HepG2 (cell line): ENCODE measurements around the gene VEGFA. TPM values are rescaled to one million over a fixed set of nuclear protein-coding genes. Genes with fewer than 3 reads are reported as not detected.

Source experiments
- FOXC1 ChIP-seq: sonication (generic); formaldehyde crosslinking; IDR thresholded peaks from 2 replicates; pipeline ENCODE4 v1.8.0; 2022; ENCODE audit warnings: mild to moderate bottlenecking, missing genetic modification reagents, borderline replicate concordance
- HDAC6 ChIP-seq: fragments of 200-600 bp; sonication (generic); IDR thresholded peaks from 2 replicates; pipeline ENCODE4 v1.7.0; 2017; ENCODE audit warnings: mild to moderate bottlenecking, antibody characterized with exemption, low read length, low read depth
- MBNL3 ChIP-seq: fragments of 250-450 bp; sonication (Bioruptor Pico); conservative IDR thresholded peaks from 2 replicates; pipeline ENCODE4 v1.8.0; 2022; ENCODE audit warnings: mild to moderate bottlenecking, inconsistent platforms
- MED13 ChIP-seq: sonication (generic); formaldehyde crosslinking; IDR thresholded peaks from 2 replicates; pipeline ENCODE4 v1.5.0; 2020; ENCODE audit warnings: missing genetic modification reagents
- MED8 ChIP-seq: sonication (generic); formaldehyde crosslinking; IDR thresholded peaks from 2 replicates; pipeline ENCODE4 v1.8.1; 2023; ENCODE audit warnings: mild to moderate bottlenecking, missing genetic modification reagents; ENCODE audit not compliant: insufficient replicate concordance
- POLR2G ChIP-seq: fragments of 200-400 bp; formaldehyde crosslinking; IDR thresholded peaks from 2 replicates; pipeline ENCODE4 v1.6.1; 2018; ENCODE audit warnings: mild to moderate bottlenecking, low read depth, low read length, moderate library complexity
- RBAK ChIP-seq: sonication (generic); formaldehyde crosslinking; IDR thresholded peaks from 2 replicates; pipeline ENCODE4 v1.5.1; 2020; ENCODE audit warnings: mild to moderate bottlenecking, missing genetic modification reagents
- RFX1 ChIP-seq: fragments of 450-650 bp; IDR thresholded peaks from 2 replicates; pipeline ENCODE4 v1.6.1; 2017
- RFX3 ChIP-seq: IDR thresholded peaks from 2 replicates; pipeline ENCODE4 v1.6.1; 2016; ENCODE audit warnings: missing biosample characterization, missing genetic modification reagents
- SMAD1 ChIP-seq: sonication (generic); formaldehyde crosslinking; IDR thresholded peaks from 2 replicates; pipeline ENCODE4 v1.4.0; 2020; ENCODE audit warnings: missing genetic modification reagents, low read depth, mild to moderate bottlenecking, borderline replicate concordance
- SOX13 ChIP-seq, 3 experiments: fragments of 450-650 bp in 1 of 3; sonication (generic) in 1 of 3; formaldehyde crosslinking in 1 of 3; IDR thresholded peaks in 2 of 3; conservative IDR thresholded peaks in 1 of 3; 2 replicates each; pipeline versions ENCODE4 v1.5.0 to v1.6.1; 2016 to 2020; ENCODE audit warnings: antibody characterized with exemption in 1 of 3, mild to moderate bottlenecking in 1 of 3, missing compliant biosample characterization in 1 of 3, missing genetic modification reagents in 1 of 3, moderate library complexity in 1 of 3
- TEAD3 ChIP-seq: optimal IDR thresholded peaks from 2 replicates; pipeline ENCODE3; 2016; ENCODE audit warnings: borderline replicate concordance
- ZFP1 ChIP-seq: IDR thresholded peaks from 2 replicates; pipeline ENCODE4 v1.6.1; 2016
- ZNF274 ChIP-seq: sonication (generic); formaldehyde crosslinking; IDR thresholded peaks from 2 replicates; pipeline ENCODE4 v1.5.1; 2020; ENCODE audit warnings: mild to moderate bottlenecking, missing genetic modification reagents
- ZNF317 ChIP-seq: sonication (generic); formaldehyde crosslinking; IDR thresholded peaks from 2 replicates; pipeline ENCODE4 v1.5.0; 2020; ENCODE audit warnings: mild to moderate bottlenecking, missing genetic modification reagents
- ZNF546 ChIP-seq: sonication (generic); formaldehyde crosslinking; conservative IDR thresholded peaks from 2 replicates; pipeline ENCODE4 v1.8.1; 2023; ENCODE audit warnings: mild to moderate bottlenecking, missing genetic modification reagents
- ZNF549 ChIP-seq: sonication (generic); formaldehyde crosslinking; IDR thresholded peaks from 2 replicates; pipeline ENCODE4 v1.5.0; 2020; ENCODE audit warnings: missing genetic modification reagents
- ZNF792 ChIP-seq: IDR thresholded peaks from 2 replicates; pipeline ENCODE4 v1.6.1; 2016
- polyA plus RNA-seq, 8 experiments: library from polyadenylated mRNA; depleted of rRNA in 3 of 8; stranded (reverse) in 7 of 8; unstranded in 1 of 8; fragments of >200 nt; fragmentation: Illumina TruSeq in 4 of 8; extraction: Trizol in 4 of 8; gene quantifications; 2 replicates each; pipeline versions ENCODE4 v1.2.1 to v1.2.3, GENCODE V29; 2011 to 2016; ENCODE audit warnings: low read depth in 4 of 8, missing spikeins in 1 of 8, mixed read lengths in 1 of 8; ENCODE audit not compliant: insufficient read depth in 1 of 8
- total RNA-seq, 5 experiments: library from RNA; depleted of rRNA; stranded (reverse); fragments of >200 nt; fragmentation: Illumina TruSeq; extraction: Trizol; gene quantifications; 2 replicates each; pipeline ENCODE4 v1.2.3, GENCODE V29; 2016; ENCODE audit warnings: low read depth in 1 of 5
- TF ChIP-seq, protein P1 (sequence below): sonication (generic); formaldehyde crosslinking; IDR thresholded peaks from 2 replicates; pipeline ENCODE4 v1.5.0; 2020; ENCODE audit warnings: mild to moderate bottlenecking, low read depth, missing genetic modification reagents, borderline replicate concordance
- TF ChIP-seq, protein P2 (sequence below): sonication (generic); formaldehyde crosslinking; IDR thresholded peaks from 2 replicates; pipeline ENCODE4 v1.4.0; 2020; ENCODE audit warnings: mild to moderate bottlenecking, missing genetic modification reagents
- TF ChIP-seq, protein P3 (sequence below): sonication (generic); formaldehyde crosslinking; IDR thresholded peaks from 2 replicates; pipeline ENCODE4 v1.5.0; 2020; ENCODE audit warnings: missing genetic modification reagents
- TF ChIP-seq, protein P4 (sequence below): sonication (generic); formaldehyde crosslinking; conservative IDR thresholded peaks from 2 replicates; pipeline ENCODE4 v1.8.0; 2022; ENCODE audit warnings: missing genetic modification reagents
- TF ChIP-seq, protein P5 (sequence below): sonication (generic); formaldehyde crosslinking; IDR thresholded peaks from 2 replicates; pipeline ENCODE4 v1.4.0; 2020; ENCODE audit warnings: missing genetic modification reagents

The VEGFA gene
- total and polyA plus RNA-seq, 2 of the 13 experiments (the other 11 are each of a cell fraction or from before 2014, with no cell fraction given): 68.1 to 629 TPM

DNA sequence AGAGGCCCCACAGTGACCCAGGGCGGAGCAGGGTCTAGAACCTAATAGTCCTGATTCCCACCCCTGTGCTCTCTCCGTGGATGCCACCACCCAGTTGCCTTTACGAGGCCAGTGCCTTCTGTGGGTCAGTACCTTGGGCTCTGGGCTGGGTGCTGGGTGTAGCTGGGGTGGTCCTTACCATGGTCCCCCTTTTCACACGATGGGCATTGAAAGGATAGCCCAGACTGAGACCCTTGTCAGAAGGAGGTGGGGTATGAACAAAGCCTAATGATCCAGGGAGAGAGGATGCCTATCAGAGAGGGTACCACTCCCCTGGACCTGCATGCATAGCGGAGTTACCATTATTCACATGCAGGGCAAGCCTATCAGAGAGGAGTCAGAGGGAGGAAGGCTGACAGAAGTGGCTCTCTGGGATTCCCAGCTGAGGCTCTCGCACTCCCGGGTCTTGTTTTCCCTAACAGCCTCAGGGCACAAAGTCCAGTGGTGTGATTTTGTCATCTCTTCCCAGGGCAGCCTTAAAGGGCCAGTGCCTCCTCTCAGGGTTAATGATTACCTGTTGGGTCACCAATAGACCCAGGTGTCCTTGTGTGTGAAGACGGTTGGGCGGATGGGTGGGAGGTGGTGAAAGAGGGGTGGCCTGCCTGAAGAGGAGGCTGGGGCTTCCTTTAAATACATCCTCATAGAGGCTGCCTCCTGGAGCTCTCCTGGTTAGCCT is 36.2 kb downstream of the VEGFA start (continued):
- TF ChIP-seq MED13 (CRISPR knock-in tag): peak; percentile 55; the same call in 1 of the 2 replicates
- no peak for TF ChIP-seq ZFP1
- TF ChIP-seq, protein P1, sequence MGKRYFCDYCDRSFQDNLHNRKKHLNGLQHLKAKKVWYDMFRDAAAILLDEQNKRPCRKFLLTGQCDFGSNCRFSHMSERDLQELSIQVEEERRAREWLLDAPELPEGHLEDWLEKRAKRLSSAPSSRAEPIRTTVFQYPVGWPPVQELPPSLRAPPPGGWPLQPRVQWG (CRISPR knock-in tag): no peak
- peak; percentile 54 for TF ChIP-seq MED8 (CRISPR knock-in tag)
- TF ChIP-seq, protein P2, sequence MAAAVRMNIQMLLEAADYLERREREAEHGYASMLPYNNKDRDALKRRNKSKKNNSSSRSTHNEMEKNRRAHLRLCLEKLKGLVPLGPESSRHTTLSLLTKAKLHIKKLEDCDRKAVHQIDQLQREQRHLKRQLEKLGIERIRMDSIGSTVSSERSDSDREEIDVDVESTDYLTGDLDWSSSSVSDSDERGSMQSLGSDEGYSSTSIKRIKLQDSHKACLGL (CRISPR knock-in tag): no peak
- TF ChIP-seq ZNF792 (CRISPR knock-in tag): no peak; the same call in none of the 2 replicates
- TF ChIP-seq FOXC1 (CRISPR knock-in tag): no peak; the same call in 1 of the 2 replicates
- TF ChIP-seq POLR2G: peak; percentile 42; the same call in 1 of the 2 replicates
- no peak; the same call in 1 of the 2 replicates for TF ChIP-seq ZNF274 (CRISPR knock-in tag)
- TF ChIP-seq, protein P3, sequence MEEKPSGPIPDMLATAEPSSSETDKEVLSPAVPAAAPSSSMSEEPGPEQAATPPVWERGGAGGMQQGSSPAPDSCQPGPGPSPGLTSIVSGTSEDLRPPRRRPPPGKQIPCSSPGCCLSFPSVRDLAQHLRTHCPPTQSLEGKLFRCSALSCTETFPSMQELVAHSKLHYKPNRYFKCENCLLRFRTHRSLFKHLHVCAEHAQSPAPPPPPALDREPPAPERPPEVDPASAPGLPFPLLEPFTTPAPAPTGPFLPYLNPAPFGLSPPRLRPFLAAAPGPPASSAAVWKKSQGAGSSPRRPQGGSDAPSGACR (CRISPR knock-in tag): no peak
- TF ChIP-seq, protein P4, sequence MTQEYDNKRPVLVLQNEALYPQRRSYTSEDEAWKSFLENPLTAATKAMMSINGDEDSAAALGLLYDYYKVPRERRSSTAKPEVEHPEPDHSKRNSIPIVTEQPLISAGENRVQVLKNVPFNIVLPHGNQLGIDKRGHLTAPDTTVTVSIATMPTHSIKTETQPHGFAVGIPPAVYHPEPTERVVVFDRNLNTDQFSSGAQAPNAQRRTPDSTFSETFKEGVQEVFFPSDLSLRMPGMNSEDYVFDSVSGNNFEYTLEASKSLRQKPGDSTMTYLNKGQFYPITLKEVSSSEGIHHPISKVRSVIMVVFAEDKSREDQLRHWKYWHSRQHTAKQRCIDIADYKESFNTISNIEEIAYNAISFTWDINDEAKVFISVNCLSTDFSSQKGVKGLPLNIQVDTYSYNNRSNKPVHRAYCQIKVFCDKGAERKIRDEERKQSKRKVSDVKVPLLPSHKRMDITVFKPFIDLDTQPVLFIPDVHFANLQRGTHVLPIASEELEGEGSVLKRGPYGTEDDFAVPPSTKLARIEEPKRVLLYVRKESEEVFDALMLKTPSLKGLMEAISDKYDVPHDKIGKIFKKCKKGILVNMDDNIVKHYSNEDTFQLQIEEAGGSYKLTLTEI: no peak
- peak; percentile 57; the same call in 1 of the 2 replicates for TF ChIP-seq SMAD1 (CRISPR knock-in tag)
- no peak for TF ChIP-seq MBNL3 (CRISPR knock-in tag)
- TF ChIP-seq RFX3 (CRISPR knock-in tag): no peak
- TF ChIP-seq TEAD3: peak; percentile 85
- peak; percentile 82 for TF ChIP-seq ZNF546
- TF ChIP-seq ZNF549: peak; percentile 86; the same call in 1 of the 2 replicates
- no peak for TF ChIP-seq HDAC6
- no peak for TF ChIP-seq RFX1
- peak; percentile 87 for TF ChIP-seq ZNF317 (CRISPR knock-in tag)
- TF ChIP-seq RBAK (CRISPR knock-in tag): no peak
- TF ChIP-seq, protein P5, sequence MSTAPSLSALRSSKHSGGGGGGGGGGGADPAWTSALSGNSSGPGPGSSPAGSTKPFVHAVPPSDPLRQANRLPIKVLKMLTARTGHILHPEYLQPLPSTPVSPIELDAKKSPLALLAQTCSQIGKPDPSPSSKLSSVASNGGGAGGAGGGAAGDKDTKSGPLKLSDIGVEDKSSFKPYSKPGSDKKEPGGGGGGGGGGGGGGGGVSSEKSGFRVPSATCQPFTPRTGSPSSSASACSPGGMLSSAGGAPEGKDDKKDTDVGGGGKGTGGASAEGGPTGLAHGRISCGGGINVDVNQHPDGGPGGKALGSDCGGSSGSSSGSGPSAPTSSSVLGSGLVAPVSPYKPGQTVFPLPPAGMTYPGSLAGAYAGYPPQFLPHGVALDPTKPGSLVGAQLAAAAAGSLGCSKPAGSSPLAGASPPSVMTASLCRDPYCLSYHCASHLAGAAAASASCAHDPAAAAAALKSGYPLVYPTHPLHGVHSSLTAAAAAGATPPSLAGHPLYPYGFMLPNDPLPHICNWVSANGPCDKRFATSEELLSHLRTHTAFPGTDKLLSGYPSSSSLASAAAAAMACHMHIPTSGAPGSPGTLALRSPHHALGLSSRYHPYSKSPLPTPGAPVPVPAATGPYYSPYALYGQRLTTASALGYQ (CRISPR knock-in tag): 0 out of 2 replicates have a peak, but pooled peaks have one; percentile 72
- TF ChIP-seq SOX13 (IDR thresholded peaks at IDR 0.05): peak; percentile 45; the same call in 1 of the 2 replicates
- TF ChIP-seq SOX13 (CRISPR knock-in tag; conservative IDR thresholded peaks at IDR 0.05 in 1 of 2, IDR thresholded peaks at IDR 0.05 in 1 of 2): peak in 1 of 2 experiments; percentile 84; a peak in 2 of 4 replicates
